ENCODE measurements around the gene PRKN.

- TF ChIP-seq, protein P1, sequence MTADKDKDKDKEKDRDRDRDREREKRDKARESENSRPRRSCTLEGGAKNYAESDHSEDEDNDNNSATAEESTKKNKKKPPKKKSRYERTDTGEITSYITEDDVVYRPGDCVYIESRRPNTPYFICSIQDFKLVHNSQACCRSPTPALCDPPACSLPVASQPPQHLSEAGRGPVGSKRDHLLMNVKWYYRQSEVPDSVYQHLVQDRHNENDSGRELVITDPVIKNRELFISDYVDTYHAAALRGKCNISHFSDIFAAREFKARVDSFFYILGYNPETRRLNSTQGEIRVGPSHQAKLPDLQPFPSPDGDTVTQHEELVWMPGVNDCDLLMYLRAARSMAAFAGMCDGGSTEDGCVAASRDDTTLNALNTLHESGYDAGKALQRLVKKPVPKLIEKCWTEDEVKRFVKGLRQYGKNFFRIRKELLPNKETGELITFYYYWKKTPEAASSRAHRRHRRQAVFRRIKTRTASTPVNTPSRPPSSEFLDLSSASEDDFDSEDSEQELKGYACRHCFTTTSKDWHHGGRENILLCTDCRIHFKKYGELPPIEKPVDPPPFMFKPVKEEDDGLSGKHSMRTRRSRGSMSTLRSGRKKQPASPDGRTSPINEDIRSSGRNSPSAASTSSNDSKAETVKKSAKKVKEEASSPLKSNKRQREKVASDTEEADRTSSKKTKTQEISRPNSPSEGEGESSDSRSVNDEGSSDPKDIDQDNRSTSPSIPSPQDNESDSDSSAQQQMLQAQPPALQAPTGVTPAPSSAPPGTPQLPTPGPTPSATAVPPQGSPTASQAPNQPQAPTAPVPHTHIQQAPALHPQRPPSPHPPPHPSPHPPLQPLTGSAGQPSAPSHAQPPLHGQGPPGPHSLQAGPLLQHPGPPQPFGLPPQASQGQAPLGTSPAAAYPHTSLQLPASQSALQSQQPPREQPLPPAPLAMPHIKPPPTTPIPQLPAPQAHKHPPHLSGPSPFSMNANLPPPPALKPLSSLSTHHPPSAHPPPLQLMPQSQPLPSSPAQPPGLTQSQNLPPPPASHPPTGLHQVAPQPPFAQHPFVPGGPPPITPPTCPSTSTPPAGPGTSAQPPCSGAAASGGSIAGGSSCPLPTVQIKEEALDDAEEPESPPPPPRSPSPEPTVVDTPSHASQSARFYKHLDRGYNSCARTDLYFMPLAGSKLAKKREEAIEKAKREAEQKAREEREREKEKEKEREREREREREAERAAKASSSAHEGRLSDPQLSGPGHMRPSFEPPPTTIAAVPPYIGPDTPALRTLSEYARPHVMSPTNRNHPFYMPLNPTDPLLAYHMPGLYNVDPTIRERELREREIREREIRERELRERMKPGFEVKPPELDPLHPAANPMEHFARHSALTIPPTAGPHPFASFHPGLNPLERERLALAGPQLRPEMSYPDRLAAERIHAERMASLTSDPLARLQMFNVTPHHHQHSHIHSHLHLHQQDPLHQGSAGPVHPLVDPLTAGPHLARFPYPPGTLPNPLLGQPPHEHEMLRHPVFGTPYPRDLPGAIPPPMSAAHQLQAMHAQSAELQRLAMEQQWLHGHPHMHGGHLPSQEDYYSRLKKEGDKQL (CRISPR knock-in tag; IDR thresholded peaks at IDR 0.05; ENCODE audit: borderline replicate concordance): no peak
- TF ChIP-seq POLR2AphosphoS5 (IDR thresholded peaks at IDR 0.05; ENCODE audit: control insufficient read depth, insufficient read depth, low read depth, low read length): no peak
- TF ChIP-seq RAD51 (IDR thresholded peaks at IDR 0.05; ENCODE audit: borderline replicate concordance, low read depth): no peak
- TF ChIP-seq SMARCC2 (IDR thresholded peaks at IDR 0.05; ENCODE audit: low read depth): no peak
- TF ChIP-seq ZNF311 (CRISPR knock-in tag; IDR thresholded peaks at IDR 0.05): no peak
- TF ChIP-seq ZNF253 (CRISPR knock-in tag; conservative IDR thresholded peaks at IDR 0.05): no peak
- TF ChIP-seq, protein P2, sequence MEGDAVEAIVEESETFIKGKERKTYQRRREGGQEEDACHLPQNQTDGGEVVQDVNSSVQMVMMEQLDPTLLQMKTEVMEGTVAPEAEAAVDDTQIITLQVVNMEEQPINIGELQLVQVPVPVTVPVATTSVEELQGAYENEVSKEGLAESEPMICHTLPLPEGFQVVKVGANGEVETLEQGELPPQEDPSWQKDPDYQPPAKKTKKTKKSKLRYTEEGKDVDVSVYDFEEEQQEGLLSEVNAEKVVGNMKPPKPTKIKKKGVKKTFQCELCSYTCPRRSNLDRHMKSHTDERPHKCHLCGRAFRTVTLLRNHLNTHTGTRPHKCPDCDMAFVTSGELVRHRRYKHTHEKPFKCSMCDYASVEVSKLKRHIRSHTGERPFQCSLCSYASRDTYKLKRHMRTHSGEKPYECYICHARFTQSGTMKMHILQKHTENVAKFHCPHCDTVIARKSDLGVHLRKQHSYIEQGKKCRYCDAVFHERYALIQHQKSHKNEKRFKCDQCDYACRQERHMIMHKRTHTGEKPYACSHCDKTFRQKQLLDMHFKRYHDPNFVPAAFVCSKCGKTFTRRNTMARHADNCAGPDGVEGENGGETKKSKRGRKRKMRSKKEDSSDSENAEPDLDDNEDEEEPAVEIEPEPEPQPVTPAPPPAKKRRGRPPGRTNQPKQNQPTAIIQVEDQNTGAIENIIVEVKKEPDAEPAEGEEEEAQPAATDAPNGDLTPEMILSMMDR (IDR thresholded peaks at IDR 0.05 in 2 of 3, conservative IDR thresholded peaks at IDR 0.05 in 1 of 3; ENCODE audit: insufficient read depth in 2 of 3, low read depth in 1 of 3, low read length in 3 of 3): no peak
These were observed 477.5 kb downstream of the PRKN start for GRCh38 chr6:162249907-162250642.
